Endothelial cell (in vitro differentiated cells): ENCODE results near the gene LITAFD. TPM values are rescaled to one million over a fixed set of nuclear protein-coding genes. Genes with fewer than 3 reads are reported as not detected.

ENCODE experiments used
- DNase-seq: peaks from one replicate; pipeline ENCODE4 v3.0.0; 2021; ENCODE audit warnings: low spot score
- H3K27ac Mint-ChIP-seq: one replicate; pipeline ENCODE4 v1.8.0; 2021; ENCODE audit warnings: mixed read lengths, inconsistent platforms; ENCODE audit not compliant: unreplicated experiment
- H3K27me3 Mint-ChIP-seq: one replicate; pipeline ENCODE4 v1.8.0; 2021; ENCODE audit warnings: mild to moderate bottlenecking, moderate library complexity, mixed read lengths, inconsistent platforms; ENCODE audit not compliant: unreplicated experiment
- H3K36me3 Mint-ChIP-seq: one replicate; pipeline ENCODE4 v1.8.0; 2021; ENCODE audit warnings: mild to moderate bottlenecking, low read depth, mixed read lengths, inconsistent platforms; ENCODE audit not compliant: unreplicated experiment
- H3K4me1 Mint-ChIP-seq: one replicate; pipeline ENCODE4 v1.8.0; 2021; ENCODE audit warnings: mild to moderate bottlenecking, mixed read lengths, inconsistent platforms; ENCODE audit not compliant: unreplicated experiment
- H3K4me3 Mint-ChIP-seq: one replicate; pipeline ENCODE4 v1.8.0; 2021; ENCODE audit warnings: mild to moderate bottlenecking, mixed read lengths, inconsistent platforms; ENCODE audit not compliant: unreplicated experiment
- H3K9me3 Mint-ChIP-seq: one replicate; pipeline ENCODE4 v1.8.0; 2021; ENCODE audit warnings: mixed read lengths, inconsistent platforms; ENCODE audit not compliant: unreplicated experiment
- total RNA-seq: library from RNA; stranded (reverse); fragmentation: NEBNext Ultra II Directional; extraction: Animal tissue kit (Norgen Biotek cat#: 25700); gene quantifications from one replicate; pipeline ENCODE4 v1.2.1, GENCODE V29; 2021; ENCODE audit not compliant: unreplicated experiment
- TF ChIP-seq, protein P1 (sequence below): fragments of 200-600 bp; sonication (generic); IDR thresholded peaks from one replicate; pipeline ENCODE4 v1.5.0; 2021; ENCODE audit warnings: antibody characterized with exemption; ENCODE audit not compliant: unreplicated experiment

Gene LITAFD
- total RNA-seq, 1 donor from 2014 or later: not detected

DNA sequence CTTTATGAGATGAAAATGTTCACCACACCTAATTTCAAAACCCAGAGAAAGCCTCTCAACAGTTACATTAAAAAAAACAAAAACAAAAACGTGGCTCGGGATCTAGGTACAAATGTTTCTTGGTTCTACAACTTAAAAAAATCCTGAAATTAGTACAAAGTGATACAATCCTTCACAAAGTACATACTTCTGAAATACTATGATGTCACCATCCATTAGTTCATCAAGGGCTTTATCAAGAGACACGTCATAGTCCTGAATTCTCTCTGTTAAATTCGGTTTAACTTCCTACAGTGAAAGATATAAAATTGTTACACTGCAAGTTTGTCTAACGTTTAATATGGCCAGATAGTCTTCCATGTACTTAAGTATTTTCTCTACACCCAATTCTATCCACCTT is 18.2 kb downstream of the LITAFD start:
- Mint-ChIP-seq H3K36me3 (peaks cover 44% of the 10 kb centered on the region), H3K27ac (no peak overlapping the region), H3K27me3 (peaks cover 2% of the 10 kb centered on the region), H3K9me3 (no peaks in the 10 kb centered on the region), H3K4me3 (no peak overlapping the region), H3K4me1 (peaks cover 4% of the 10 kb centered on the region)
- no peak for DNase-seq
- TF ChIP-seq, protein P1, sequence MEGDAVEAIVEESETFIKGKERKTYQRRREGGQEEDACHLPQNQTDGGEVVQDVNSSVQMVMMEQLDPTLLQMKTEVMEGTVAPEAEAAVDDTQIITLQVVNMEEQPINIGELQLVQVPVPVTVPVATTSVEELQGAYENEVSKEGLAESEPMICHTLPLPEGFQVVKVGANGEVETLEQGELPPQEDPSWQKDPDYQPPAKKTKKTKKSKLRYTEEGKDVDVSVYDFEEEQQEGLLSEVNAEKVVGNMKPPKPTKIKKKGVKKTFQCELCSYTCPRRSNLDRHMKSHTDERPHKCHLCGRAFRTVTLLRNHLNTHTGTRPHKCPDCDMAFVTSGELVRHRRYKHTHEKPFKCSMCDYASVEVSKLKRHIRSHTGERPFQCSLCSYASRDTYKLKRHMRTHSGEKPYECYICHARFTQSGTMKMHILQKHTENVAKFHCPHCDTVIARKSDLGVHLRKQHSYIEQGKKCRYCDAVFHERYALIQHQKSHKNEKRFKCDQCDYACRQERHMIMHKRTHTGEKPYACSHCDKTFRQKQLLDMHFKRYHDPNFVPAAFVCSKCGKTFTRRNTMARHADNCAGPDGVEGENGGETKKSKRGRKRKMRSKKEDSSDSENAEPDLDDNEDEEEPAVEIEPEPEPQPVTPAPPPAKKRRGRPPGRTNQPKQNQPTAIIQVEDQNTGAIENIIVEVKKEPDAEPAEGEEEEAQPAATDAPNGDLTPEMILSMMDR: no peak

DNA sequence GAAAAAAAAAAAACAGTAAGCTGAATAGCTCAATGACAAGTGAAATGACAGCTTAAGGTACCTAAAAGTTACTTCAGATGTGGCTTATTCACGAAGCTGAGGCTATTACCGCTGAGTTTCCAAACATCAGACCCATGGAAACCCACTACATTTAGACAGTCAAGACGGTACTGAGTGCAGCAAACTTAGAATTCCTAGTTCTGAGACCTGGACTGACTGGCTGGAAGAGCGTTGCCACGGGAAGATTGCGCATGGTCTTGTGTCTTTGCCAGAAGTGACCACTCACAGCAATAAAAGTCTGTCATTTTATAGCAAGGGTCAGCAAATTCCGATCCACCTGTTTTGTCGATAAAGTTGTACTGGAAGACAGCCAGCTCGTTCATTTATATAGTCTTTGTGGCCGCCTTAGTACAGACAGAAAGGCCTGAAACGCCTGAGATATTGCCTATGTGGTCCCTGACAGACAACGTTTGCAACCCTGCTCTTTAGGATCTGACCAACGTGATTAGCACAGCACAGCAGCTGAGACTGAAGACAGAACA is 19.2 kb downstream of the LITAFD start:
- H3K27ac Mint-ChIP-seq: peak overlapping the region; percentile 21
- TF ChIP-seq, protein P1: no peak
- H3K4me3 Mint-ChIP-seq: peak overlapping the region; percentile 49
- H3K27me3 Mint-ChIP-seq: peaks cover 2% of the 10 kb centered on the region
- H3K4me1 Mint-ChIP-seq: peaks cover 4% of the 10 kb centered on the region
- H3K36me3 Mint-ChIP-seq: peaks cover 46% of the 10 kb centered on the region
- no peak for DNase-seq
- H3K9me3 Mint-ChIP-seq: no peaks in the 10 kb centered on the region

DNA sequence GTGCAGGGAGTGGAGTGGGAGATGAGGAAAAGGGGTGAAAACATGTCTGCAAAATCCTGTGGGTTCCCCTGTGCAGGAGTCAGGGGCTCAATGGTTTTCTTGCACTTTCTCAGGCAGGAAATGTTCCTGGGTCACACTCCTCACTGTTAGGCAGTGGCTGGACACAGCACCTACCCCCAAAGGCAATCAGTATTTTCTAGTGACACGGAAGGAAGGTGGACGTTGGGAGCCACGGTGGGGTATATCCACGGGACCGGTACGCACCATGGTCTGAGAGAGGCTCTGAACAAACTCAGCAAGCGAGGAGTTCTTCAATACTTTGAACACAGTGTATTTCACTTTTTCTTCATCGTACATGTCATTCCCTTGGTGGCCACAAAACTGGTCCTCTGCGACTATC is 20.9 kb downstream of the LITAFD start:
- TF ChIP-seq, protein P1: no peak
- peaks cover 3% of the 10 kb centered on the region for H3K27me3 Mint-ChIP-seq
- no peaks in the 10 kb centered on the region for H3K9me3 Mint-ChIP-seq
- H3K4me1 Mint-ChIP-seq: peaks cover 4% of the 10 kb centered on the region
- peaks cover 44% of the 10 kb centered on the region for H3K36me3 Mint-ChIP-seq
- H3K4me3 Mint-ChIP-seq: no peak overlapping the region
- no peak for DNase-seq
- H3K27ac Mint-ChIP-seq: no peak overlapping the region

DNA sequence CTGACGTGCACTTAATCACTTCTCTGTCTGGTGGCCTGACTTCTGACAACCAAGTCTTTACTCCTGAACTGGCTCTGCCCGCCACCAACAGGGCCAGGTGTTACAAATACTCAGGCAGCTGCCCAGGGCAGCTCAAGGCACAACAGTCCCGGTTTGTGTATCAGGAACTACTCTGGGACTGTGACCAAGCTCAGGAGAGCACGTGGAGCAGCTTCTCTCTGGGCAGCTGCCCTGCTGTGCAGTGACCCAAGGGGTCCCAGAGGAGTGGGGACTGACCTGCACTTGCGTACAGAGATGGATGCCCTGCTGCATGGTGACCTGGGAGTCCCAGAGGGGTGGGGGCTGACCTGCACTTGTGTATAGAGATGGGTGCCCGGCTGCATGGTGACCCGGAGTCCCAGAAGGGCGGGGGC is 21.9 kb downstream of the LITAFD start:
- H3K27me3 Mint-ChIP-seq: peaks cover 4% of the 10 kb centered on the region
- H3K9me3 Mint-ChIP-seq: no peaks in the 10 kb centered on the region
- TF ChIP-seq, protein P1: no peak
- H3K27ac Mint-ChIP-seq: no peak overlapping the region
- peaks cover 4% of the 10 kb centered on the region for H3K4me1 Mint-ChIP-seq
- no peak for DNase-seq
- no peak overlapping the region for H3K4me3 Mint-ChIP-seq
- peaks cover 38% of the 10 kb centered on the region for H3K36me3 Mint-ChIP-seq

DNA sequence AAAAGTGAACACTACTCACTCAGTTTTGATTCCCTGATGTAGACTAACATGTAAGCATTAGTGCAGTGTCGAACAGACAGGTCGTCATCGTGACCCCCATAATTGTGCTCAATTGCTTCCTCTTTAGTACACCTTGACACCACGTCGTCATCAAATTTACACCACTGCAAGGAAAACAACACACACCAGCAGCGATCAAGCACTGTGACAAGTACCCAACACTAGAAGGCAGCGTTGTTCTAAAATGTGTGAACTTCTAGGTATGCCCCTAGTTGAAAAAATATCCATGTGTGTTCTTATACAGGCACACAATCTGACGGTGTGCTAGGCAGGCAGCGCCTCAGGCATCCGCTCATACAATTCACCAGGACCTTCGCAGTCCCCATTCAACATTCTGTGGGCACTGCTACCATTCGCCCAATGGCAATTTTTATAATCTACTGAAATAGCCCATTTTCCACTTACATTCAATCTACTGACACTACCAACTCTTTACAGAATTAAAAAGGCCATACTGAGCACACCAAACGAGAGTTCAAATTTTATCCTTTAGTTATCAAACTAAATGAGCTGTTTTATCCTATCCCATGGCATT is 23.1 kb downstream of the LITAFD start:
- no peak for DNase-seq
- Mint-ChIP-seq H3K4me1 (peaks cover 4% of the 10 kb centered on the region), H3K4me3 (no peak overlapping the region), H3K36me3 (peaks cover 42% of the 10 kb centered on the region), H3K9me3 (no peaks in the 10 kb centered on the region), H3K27ac (no peak overlapping the region), H3K27me3 (peaks cover 4% of the 10 kb centered on the region)
- TF ChIP-seq, protein P1: no peak
